MM.1S (cell line): ENCODE results near the gene MPPED1.

Source experiments
- DNase-seq: peaks from one replicate; pipeline ENCODE4 v3.0.0-alpha.2; 2015
- H2AFZ ChIP-seq: fragments of 300-600 bp; sonication (generic); 2 replicates; pipeline ENCODE4 v1.6.0; 2016; ENCODE audit warnings: antibody characterized with exemption, low read length
- H3F3A ChIP-seq: fragments of 300-600 bp; sonication (generic); 2 replicates; pipeline ENCODE4 v1.6.1; 2016; ENCODE audit warnings: mild to moderate bottlenecking, antibody characterized with exemption, low read length, moderate library complexity, mixed read lengths; ENCODE audit not compliant: insufficient read depth
- H3K27ac ChIP-seq: fragments of 300-600 bp; sonication (generic); 2 replicates; pipeline ENCODE4 v1.5.1; 2016; ENCODE audit warnings: mild to moderate bottlenecking, low read length
- H3K27me3 ChIP-seq: fragments of 300-600 bp; sonication (generic); replicated peaks from 2 replicates; pipeline ENCODE4 v1.6.0; 2016; ENCODE audit warnings: low read length; ENCODE audit not compliant: insufficient read depth
- H3K36me3 ChIP-seq: fragments of 300-600 bp; sonication (generic); replicated peaks from 2 replicates; pipeline ENCODE4 v1.6.1; 2016; ENCODE audit warnings: mild to moderate bottlenecking, low read length, mixed read lengths; ENCODE audit not compliant: insufficient read depth
- H3K4me1 ChIP-seq: fragments of 300-600 bp; sonication (generic); 2 replicates; pipeline ENCODE4 v1.6.1; 2016; ENCODE audit warnings: low read length, mixed read lengths
- H3K4me2 ChIP-seq: fragments of 300-600 bp; sonication (generic); 2 replicates; pipeline ENCODE4 v1.6.0; 2016; ENCODE audit warnings: low read depth, low read length
- H3K4me3 ChIP-seq: fragments of 300-600 bp; sonication (generic); 2 replicates; pipeline ENCODE4 v1.5.1; 2016; ENCODE audit warnings: low read length, mixed read lengths
- H3K79me2 ChIP-seq: fragments of 300-600 bp; sonication (generic); 2 replicates; pipeline ENCODE4 v1.6.1; 2016; ENCODE audit warnings: mixed run types, low read length, mixed read lengths
- H3K9ac ChIP-seq: fragments of 300-600 bp; sonication (generic); 2 replicates; pipeline ENCODE4 v1.6.1; 2016; ENCODE audit warnings: low read length, mixed read lengths
- H3K9me2 ChIP-seq: fragments of 300-600 bp; sonication (generic); replicated peaks from 2 replicates; pipeline ENCODE4 v1.6.1; 2016; ENCODE audit warnings: mild to moderate bottlenecking, low read length, mixed read lengths; ENCODE audit not compliant: insufficient read depth
- H3K9me3 ChIP-seq: fragments of 300-600 bp; sonication (generic); replicated peaks from 2 replicates; pipeline ENCODE4 v1.6.1; 2016; ENCODE audit warnings: mild to moderate bottlenecking, low read length, mixed read lengths; ENCODE audit not compliant: insufficient read depth
- H4K20me1 ChIP-seq: fragments of 300-600 bp; sonication (generic); 2 replicates; pipeline ENCODE4 v1.6.1; 2016; ENCODE audit warnings: mild to moderate bottlenecking, low read length, moderate library complexity, mixed read lengths; ENCODE audit not compliant: insufficient read depth
- CTCF ChIP-seq: fragments of 300-600 bp; sonication (generic); IDR thresholded peaks from 2 replicates; pipeline ENCODE4 v1.5.1; 2016; ENCODE audit warnings: antibody characterized with exemption, low read length, mixed read lengths
- EZH2 ChIP-seq: fragments of 300-600 bp; sonication (generic); optimal IDR thresholded peaks from 2 replicates; pipeline ENCODE3; 2017; ENCODE audit warnings: low read depth, mild to moderate bottlenecking, antibody characterized with exemption, low read length, mixed read lengths
- EZH2phosphoT487 ChIP-seq: fragments of 300-600 bp; sonication (generic); IDR thresholded peaks from 2 replicates; pipeline ENCODE4 v1.6.1; 2018; ENCODE audit warnings: antibody characterized with exemption, low read length

The MPPED1 gene

GRCh38 chr22:43534916-43535315 is 123.1 kb downstream of the MPPED1 start:
- Histone ChIP-seq H3K27ac (no peak overlapping the region), H3K4me1 (no peaks in the 10 kb centered on the region), H3K4me2 (no peak overlapping the region), H2AFZ (no peak overlapping the region), H4K20me1 (no peaks in the 10 kb centered on the region), H3K9me2 (no peaks in the 10 kb centered on the region), H3K9me3 (no peaks in the 10 kb centered on the region), H3K79me2 (no peaks in the 10 kb centered on the region), H3K36me3 (no peaks in the 10 kb centered on the region), H3K9ac (no peak overlapping the region), H3K27me3 (no peaks in the 10 kb centered on the region; the same call in 1 of the 2 replicates), H3F3A (no peaks in the 10 kb centered on the region), H3K4me3 (no peak overlapping the region)
- TF ChIP-seq EZH2phosphoT487 = no peak
- no peak for DNase-seq

- Histone ChIP-seq H3K27me3 (no peaks in the 10 kb centered on the region; the same call in 1 of the 2 replicates), H4K20me1 (no peaks in the 10 kb centered on the region), H3K4me2 (no peak overlapping the region), H2AFZ (no peak overlapping the region), H3K9me3 (no peaks in the 10 kb centered on the region), H3K9ac (no peak overlapping the region), H3K4me3 (no peak overlapping the region), H3F3A (no peaks in the 10 kb centered on the region), H3K9me2 (no peaks in the 10 kb centered on the region), H3K36me3 (no peaks in the 10 kb centered on the region), H3K4me1 (no peaks in the 10 kb centered on the region), H3K27ac (no peak overlapping the region), H3K79me2 (no peaks in the 10 kb centered on the region)
- DNase-seq = no peak
- no peak for TF ChIP-seq CTCF
- no peak for TF ChIP-seq EZH2phosphoT487
- TF ChIP-seq EZH2 = no peak
Observed at GRCh38 chr22:43535336-43535735, 123.5 kb downstream of the MPPED1 start.

GRCh38 chr22:43535741-43536140 is 123.9 kb downstream of the MPPED1 start:
- Histone ChIP-seq H3K79me2 (no peaks in the 10 kb centered on the region), H3K4me2 (no peak overlapping the region), H3K4me3 (no peak overlapping the region), H3K27me3 (no peaks in the 10 kb centered on the region; the same call in 1 of the 2 replicates), H2AFZ (no peak overlapping the region), H3K27ac (no peak overlapping the region), H3K4me1 (no peaks in the 10 kb centered on the region), H4K20me1 (no peaks in the 10 kb centered on the region), H3K9ac (no peak overlapping the region), H3K36me3 (no peaks in the 10 kb centered on the region), H3K9me3 (no peaks in the 10 kb centered on the region), H3F3A (no peaks in the 10 kb centered on the region), H3K9me2 (no peaks in the 10 kb centered on the region)
- no peak for DNase-seq
- TF ChIP-seq CTCF = no peak
- TF ChIP-seq EZH2phosphoT487 = no peak
- TF ChIP-seq EZH2 = no peak

- H3K27ac ChIP-seq = no peak overlapping the region
- no peak for DNase-seq
Observed at GRCh38 chr22:43537019-43537585, 125.3 kb downstream of the MPPED1 start.

More at GRCh38 chr22:43537019-43537585, 125.3 kb downstream of the MPPED1 start:
- H3K4me2 ChIP-seq = no peak overlapping the region
- no peak overlapping the region for H3K4me3 ChIP-seq
- TF ChIP-seq CTCF (no peak; the same call in 1 of the 2 replicates), EZH2 (no peak), EZH2phosphoT487 (no peak)
- H3K79me2 ChIP-seq = no peaks in the 10 kb centered on the region
- no peak overlapping the region for H3K9ac ChIP-seq
- no peaks in the 10 kb centered on the region for H3F3A ChIP-seq
- H3K36me3 ChIP-seq = no peaks in the 10 kb centered on the region
- no peaks in the 10 kb centered on the region for H3K9me3 ChIP-seq
- H3K9me2 ChIP-seq = no peaks in the 10 kb centered on the region
- no peaks in the 10 kb centered on the region for H4K20me1 ChIP-seq
- no peak overlapping the region for H2AFZ ChIP-seq
- H3K4me1 ChIP-seq = no peaks in the 10 kb centered on the region
- no peaks in the 10 kb centered on the region for H3K27me3 ChIP-seq
